PFSK-1 (cell line): ENCODE results near the gene LGALS3BP.

Experiments used
- FOXP2 ChIP-seq: optimal IDR thresholded peaks from 2 replicates; pipeline ENCODE3; 2011; ENCODE audit warnings: borderline replicate concordance, control low read depth, inconsistent platforms; ENCODE audit not compliant: insufficient read depth; ENCODE audit errors: extremely low read length, extremely low read depth
- POLR2AphosphoS5 ChIP-seq: IDR thresholded peaks from 2 replicates; pipeline ENCODE4 v1.6.1; 2012; ENCODE audit warnings: low read depth, mild to moderate bottlenecking, control low read depth, low read length, moderate library complexity
- REST ChIP-seq, 2 experiments: IDR thresholded peaks; 2 replicates each; pipeline versions ENCODE4 v1.6.1 to v1.8.0; 2011 to 2012; ENCODE audit warnings: low read depth in 2 of 2, low read length in 2 of 2, control low read depth in 1 of 2, inconsistent platforms in 1 of 2, mild to moderate bottlenecking in 1 of 2, moderate library complexity in 1 of 2; ENCODE audit not compliant: insufficient read depth in 1 of 2
- TAF1 ChIP-seq: IDR thresholded peaks from 2 replicates; pipeline ENCODE4 v1.6.1; 2012; ENCODE audit warnings: low read length, control low read depth, borderline replicate concordance; ENCODE audit not compliant: insufficient read depth

- TF ChIP-seq REST (IDR thresholded peaks at IDR 0.05; ENCODE audit: insufficient read depth in 1 of 2, low read depth in 2 of 2, low read length in 2 of 2): no peak
- no peak for TF ChIP-seq POLR2AphosphoS5
- TF ChIP-seq FOXP2: no peak
- TF ChIP-seq TAF1: no peak
Observed at GRCh38 chr17:78946631-78947030, 33.1 kb downstream of the LGALS3BP start.
